Measurements from ENCODE around the gene TMPRSS4.

- no peak for TF ChIP-seq CTCF (IDR thresholded peaks at IDR 0.05)
- TF ChIP-seq POLR2A (IDR thresholded peaks at IDR 0.05): no peak
Measured at GRCh38 chr11:118156531-118157185, 79.8 kb downstream of the TMPRSS4 start.

Data from right lobe of liver (tissue), 4 donors.